H9 (cell line): ENCODE data around the gene FANCL. TPM values are rescaled to one million over a fixed set of nuclear protein-coding genes. Genes with fewer than 3 reads are reported as not detected.

Experiments
- DNase-seq: peaks from one replicate; pipeline ENCODE4 v3.0.0-alpha.2; 2017
- H2AFZ ChIP-seq: one replicate; pipeline ENCODE4 v1.6.1; 2013; ENCODE audit warnings: mild to moderate bottlenecking, low read length, control low read depth, moderate library complexity
- H2AK5ac ChIP-seq: 2 replicates; pipeline ENCODE4 v1.6.1; 2013; ENCODE audit warnings: low read length, control low read depth, mixed read lengths; ENCODE audit not compliant: insufficient read length
- H2BK120ac ChIP-seq: one replicate; pipeline ENCODE4 v1.6.1; 2013; ENCODE audit warnings: low read depth, mild to moderate bottlenecking, low read length, control low read depth, inconsistent platforms; ENCODE audit not compliant: poor library complexity, severe bottlenecking
- H2BK12ac ChIP-seq: 2 replicates; pipeline ENCODE4 v1.6.1; 2013; ENCODE audit warnings: low read length, control low read depth, mixed read lengths, low read depth; ENCODE audit not compliant: insufficient read length
- H2BK15ac ChIP-seq: 2 replicates; pipeline ENCODE4 v1.6.1; 2013; ENCODE audit warnings: low read depth, low read length, control low read depth
- H2BK20ac ChIP-seq: one replicate; pipeline ENCODE4 v1.6.1; 2013; ENCODE audit warnings: low read depth, mild to moderate bottlenecking, low read length, control low read depth, inconsistent platforms; ENCODE audit not compliant: poor library complexity, severe bottlenecking
- H2BK5ac ChIP-seq: 2 replicates; pipeline ENCODE4 v1.6.1; 2013; ENCODE audit warnings: low read length, control low read depth, mixed read lengths; ENCODE audit not compliant: insufficient read length
- H3K14ac ChIP-seq: 2 replicates; pipeline ENCODE4 v1.6.1; 2013; ENCODE audit warnings: low read length, control low read depth; ENCODE audit not compliant: insufficient read depth
- H3K18ac ChIP-seq: 2 replicates; pipeline ENCODE4 v1.6.1; 2013; ENCODE audit warnings: low read depth, mild to moderate bottlenecking, mixed read lengths, low read length, control low read depth; ENCODE audit not compliant: insufficient read length
- H3K23ac ChIP-seq: 2 replicates; pipeline ENCODE4 v1.6.1; 2013; ENCODE audit warnings: low read length, control low read depth, mixed read lengths, low read depth; ENCODE audit not compliant: insufficient read length
- H3K23me2 ChIP-seq: 2 replicates; pipeline ENCODE4 v1.6.1; 2013; ENCODE audit warnings: low read depth, mild to moderate bottlenecking, mixed read lengths, low read length, control low read depth; ENCODE audit not compliant: insufficient read length, poor library complexity, severe bottlenecking
- H3K27ac ChIP-seq: 2 replicates; pipeline ENCODE4 v1.5.1; 2013; ENCODE audit warnings: low read length, control low read depth, mixed read lengths, low read depth; ENCODE audit not compliant: insufficient read length
- H3K27me3 ChIP-seq: 2 replicates; pipeline ENCODE4 v1.6.1; 2013; ENCODE audit warnings: low read length, control low read depth, inconsistent platforms; ENCODE audit not compliant: insufficient read depth
- H3K4ac ChIP-seq: 2 replicates; pipeline ENCODE4 v1.6.1; 2013; ENCODE audit warnings: low read depth, mild to moderate bottlenecking, control low read depth, inconsistent platforms, low read length, moderate library complexity
- H3K4me1 ChIP-seq: 2 replicates; pipeline ENCODE4 v1.6.1; 2013; ENCODE audit warnings: low read length, control low read depth, inconsistent platforms; ENCODE audit not compliant: insufficient read depth
- H3K4me2 ChIP-seq: 2 replicates; pipeline ENCODE4 v1.6.1; 2013; ENCODE audit warnings: low read length, control low read depth, mixed read lengths; ENCODE audit not compliant: insufficient read length, insufficient read depth
- H3K56ac ChIP-seq: 2 replicates; pipeline ENCODE4 v1.6.1; 2013; ENCODE audit warnings: low read depth, mild to moderate bottlenecking, mixed read lengths, low read length, control low read depth; ENCODE audit not compliant: insufficient read length
- H3K79me1 ChIP-seq: 2 replicates; pipeline ENCODE4 v1.6.1; 2013; ENCODE audit warnings: low read depth, mild to moderate bottlenecking, moderate library complexity, low read length, control low read depth, inconsistent platforms; ENCODE audit not compliant: insufficient read depth, poor library complexity, severe bottlenecking
- H3K79me2 ChIP-seq: 2 replicates; pipeline ENCODE4 v1.6.1; 2013; ENCODE audit warnings: low read length, control low read depth, inconsistent platforms; ENCODE audit not compliant: insufficient read depth
- H3K9ac ChIP-seq: 2 replicates; pipeline ENCODE4 v1.6.1; 2013; ENCODE audit warnings: low read length, control low read depth, mixed read lengths; ENCODE audit not compliant: insufficient read length; ENCODE audit errors: extremely low read depth
- H3K9me3 ChIP-seq: one replicate; pipeline ENCODE4 v1.6.1; 2013; ENCODE audit warnings: low read depth, low read length, inconsistent platforms; ENCODE audit not compliant: control insufficient read depth
- H3T11ph ChIP-seq: one replicate; pipeline ENCODE4 v1.6.1; 2013; ENCODE audit warnings: mild to moderate bottlenecking, low read length, control low read depth, inconsistent platforms
- H4K20me1 ChIP-seq: one replicate; pipeline ENCODE4 v1.6.1; 2013; ENCODE audit not compliant: control insufficient read depth, insufficient read length, insufficient read depth
- H4K5ac ChIP-seq: 2 replicates; pipeline ENCODE4 v1.6.1; 2013; ENCODE audit warnings: low read depth, mild to moderate bottlenecking, mixed read lengths, low read length, control low read depth; ENCODE audit not compliant: insufficient read length
- H4K8ac ChIP-seq: replicated peaks from 2 replicates; pipeline ENCODE4 v1.6.1; 2013; ENCODE audit warnings: low read length, control low read depth, mixed read lengths, low read depth; ENCODE audit not compliant: insufficient read length
- H4K91ac ChIP-seq: 2 replicates; pipeline ENCODE4 v1.6.1; 2013; ENCODE audit warnings: low read depth, mild to moderate bottlenecking, moderate library complexity, mixed read lengths, low read length, control low read depth; ENCODE audit not compliant: insufficient read length
- H3K27ac Mint-ChIP-seq, 3 experiments: 2 replicates in 2 of 3; 3 replicates in 1 of 3; pipeline ENCODE4 v1.8.0; 2020 to 2021; ENCODE audit warnings: mixed read lengths in 3 of 3, mild to moderate bottlenecking in 1 of 3, moderate library complexity in 1 of 3
- H3K27me3 Mint-ChIP-seq: 2 replicates; pipeline ENCODE4 v1.8.0; 2021; ENCODE audit warnings: low read depth, mild to moderate bottlenecking, moderate library complexity, mixed read lengths
- H3K36me3 Mint-ChIP-seq, 3 experiments: 2 replicates in 2 of 3; 3 replicates in 1 of 3; pipeline ENCODE4 v1.8.0; 2020 to 2021; ENCODE audit warnings: low read depth in 3 of 3, mixed read lengths in 3 of 3; ENCODE audit not compliant: insufficient read depth in 1 of 3
- H3K4me1 Mint-ChIP-seq, 2 experiments: 2 replicates each; pipeline ENCODE4 v1.8.0; 2020; ENCODE audit warnings: mixed read lengths in 2 of 2
- H3K4me3 Mint-ChIP-seq, 2 experiments: 2 replicates in 1 of 2; 3 replicates in 1 of 2; pipeline ENCODE4 v1.8.0; 2020 to 2021; ENCODE audit warnings: mild to moderate bottlenecking in 2 of 2, mixed read lengths in 2 of 2, moderate library complexity in 1 of 2
- H3K9me3 Mint-ChIP-seq, 2 experiments: 2 replicates in 1 of 2; 3 replicates in 1 of 2; pipeline ENCODE4 v1.8.0; 2020; ENCODE audit warnings: mild to moderate bottlenecking in 2 of 2, mixed read lengths in 2 of 2, moderate library complexity in 1 of 2
- total RNA-seq: library from RNA; stranded (reverse); gene quantifications from 2 replicates; pipeline ENCODE4 v1.2.1, GENCODE V29; 2021
- TF ChIP-seq, protein P1 (sequence below): fragments of 200-600 bp; sonication (generic); conservative IDR thresholded peaks from 3 replicates; pipeline ENCODE4 v1.8.0; 2021; ENCODE audit warnings: antibody characterized with exemption, mild to moderate bottlenecking

The FANCL gene
- total RNA-seq, 1 experiment from 2014 or later, result 41.5 TPM

DNA sequence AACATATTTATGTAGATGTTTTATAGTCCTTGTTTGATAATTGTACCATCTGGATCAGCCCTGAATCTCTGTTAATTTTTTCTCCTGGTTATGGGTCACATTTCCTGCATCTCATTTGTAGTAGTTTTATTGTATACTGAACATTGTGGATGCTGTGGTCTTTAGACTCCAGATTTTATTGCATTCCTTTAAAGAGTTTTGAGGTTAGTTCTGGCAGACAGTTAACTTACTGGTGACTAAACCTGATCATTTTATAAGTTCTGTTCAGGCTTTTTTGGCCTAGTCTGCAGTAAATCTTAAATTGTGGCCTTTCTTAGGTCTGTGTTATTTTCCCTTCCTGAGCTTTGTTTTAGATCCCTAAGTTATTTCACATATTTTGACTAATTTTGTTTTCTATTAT is 84.3 kb downstream of the FANCL start:
- H3K27ac ChIP-seq, result no peak overlapping the region
- no peak overlapping the region for H3K4me2 ChIP-seq
- no peak overlapping the region for H2AFZ ChIP-seq
- no peak overlapping the region for H2BK20ac ChIP-seq
- Mint-ChIP-seq H3K36me3 (peaks cover 3 to 38% (median 27%) of the 10 kb centered on the region in 3 experiments; a peak in 6 of 7 replicates), H3K27ac (peak overlapping the region in 1 of 3 experiments; percentile 9; a peak in 1 of 7 replicates), H3K4me3 (no peak overlapping the region), H3K4me1 (peaks cover 6 to 7% of the 10 kb centered on the region in 2 experiments), H3K9me3 (no peaks in the 10 kb centered on the region), H3K27me3 (no peaks in the 10 kb centered on the region)
- no peak overlapping the region for H3K9ac ChIP-seq
- no peak overlapping the region for H3K23ac ChIP-seq
- no peak for DNase-seq
- no peak overlapping the region for H2AK5ac ChIP-seq
- H3K4ac ChIP-seq, result no peak overlapping the region
- H3K79me1 ChIP-seq, result no peaks in the 10 kb centered on the region
- no peaks in the 10 kb centered on the region for H3K79me2 ChIP-seq
- no peaks in the 10 kb centered on the region for H3K23me2 ChIP-seq
- H2BK15ac ChIP-seq, result no peak overlapping the region
- no peak overlapping the region for H3K56ac ChIP-seq
- no peak overlapping the region for H4K91ac ChIP-seq
- H3T11ph ChIP-seq, result no peak overlapping the region
- no peak overlapping the region for H2BK120ac ChIP-seq
- H3K27me3 ChIP-seq, result no peaks in the 10 kb centered on the region
- TF ChIP-seq, protein P1, sequence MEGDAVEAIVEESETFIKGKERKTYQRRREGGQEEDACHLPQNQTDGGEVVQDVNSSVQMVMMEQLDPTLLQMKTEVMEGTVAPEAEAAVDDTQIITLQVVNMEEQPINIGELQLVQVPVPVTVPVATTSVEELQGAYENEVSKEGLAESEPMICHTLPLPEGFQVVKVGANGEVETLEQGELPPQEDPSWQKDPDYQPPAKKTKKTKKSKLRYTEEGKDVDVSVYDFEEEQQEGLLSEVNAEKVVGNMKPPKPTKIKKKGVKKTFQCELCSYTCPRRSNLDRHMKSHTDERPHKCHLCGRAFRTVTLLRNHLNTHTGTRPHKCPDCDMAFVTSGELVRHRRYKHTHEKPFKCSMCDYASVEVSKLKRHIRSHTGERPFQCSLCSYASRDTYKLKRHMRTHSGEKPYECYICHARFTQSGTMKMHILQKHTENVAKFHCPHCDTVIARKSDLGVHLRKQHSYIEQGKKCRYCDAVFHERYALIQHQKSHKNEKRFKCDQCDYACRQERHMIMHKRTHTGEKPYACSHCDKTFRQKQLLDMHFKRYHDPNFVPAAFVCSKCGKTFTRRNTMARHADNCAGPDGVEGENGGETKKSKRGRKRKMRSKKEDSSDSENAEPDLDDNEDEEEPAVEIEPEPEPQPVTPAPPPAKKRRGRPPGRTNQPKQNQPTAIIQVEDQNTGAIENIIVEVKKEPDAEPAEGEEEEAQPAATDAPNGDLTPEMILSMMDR, result no peak
- H2BK5ac ChIP-seq, result no peak overlapping the region
- no peaks in the 10 kb centered on the region for H4K20me1 ChIP-seq
- H3K18ac ChIP-seq, result no peak overlapping the region
- H3K4me1 ChIP-seq, result no peaks in the 10 kb centered on the region
- H2BK12ac ChIP-seq, result no peak overlapping the region
- no peak overlapping the region for H3K14ac ChIP-seq
- H4K8ac ChIP-seq, result no peak overlapping the region
- no peaks in the 10 kb centered on the region for H3K9me3 ChIP-seq
- no peak overlapping the region for H4K5ac ChIP-seq
